HG02571 (cell line): ENCODE data around the gene OR6C6.
"Not testable (repeated sequence)": the region's sequence is repeated elsewhere in the genome, so short reads cannot be mapped to it uniquely, and the experiment has no call there.

Source experiments
- ATAC-seq: cut with Tn5 transposase; IDR thresholded peaks from one replicate; pipeline ENCODE4 v1.9.1; 2021; ENCODE audit warnings: mild to moderate bottlenecking, moderate library complexity; ENCODE audit not compliant: unreplicated experiment

Gene OR6C6

DNA sequence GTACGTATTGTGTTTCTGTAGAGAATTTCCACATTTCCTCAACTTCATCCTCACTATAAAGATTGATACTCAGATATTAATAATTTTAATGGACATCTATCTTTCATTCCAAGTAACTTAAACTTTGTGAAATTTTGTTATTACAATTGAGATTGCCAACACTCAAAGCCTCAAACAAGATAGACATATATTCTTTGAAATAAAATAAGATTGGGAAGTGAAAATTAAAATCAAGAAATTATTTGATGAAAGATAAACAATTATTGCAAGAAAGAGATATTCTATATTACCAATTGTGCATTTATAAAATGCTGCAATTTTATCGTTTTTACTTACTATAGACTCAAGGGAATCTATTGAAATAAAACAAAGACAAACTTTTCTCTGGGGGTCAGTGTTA lies at the start of gene OR6C6:
OR6C6 (minus strand) TSS at position 101 of the 400 bp plus-strand sequence. CDS start 1,337 bp downstream, outside the sequence.
- no peak for ATAC-seq

DNA sequence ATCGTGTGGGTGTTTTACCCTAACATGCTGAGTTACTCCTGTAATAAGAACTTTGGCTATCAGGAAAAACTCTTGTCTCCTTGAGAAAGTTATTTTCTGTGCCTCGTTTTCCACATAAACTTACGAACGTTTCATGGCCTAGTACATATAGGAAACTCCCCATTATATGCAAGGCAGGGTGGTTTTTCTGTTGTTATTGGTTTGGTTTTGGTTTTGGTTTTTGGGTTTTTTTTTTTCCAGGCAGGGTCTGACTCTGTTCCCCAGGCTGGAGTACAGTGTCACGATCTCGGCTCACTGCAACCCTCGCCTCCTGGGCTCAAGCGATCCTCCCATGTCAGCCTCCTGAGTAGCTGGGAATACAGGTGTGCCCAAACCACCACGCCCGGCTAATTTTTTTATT lies 39.6 kb upstream of the OR6C6 start:
- ATAC-seq = no peak

DNA sequence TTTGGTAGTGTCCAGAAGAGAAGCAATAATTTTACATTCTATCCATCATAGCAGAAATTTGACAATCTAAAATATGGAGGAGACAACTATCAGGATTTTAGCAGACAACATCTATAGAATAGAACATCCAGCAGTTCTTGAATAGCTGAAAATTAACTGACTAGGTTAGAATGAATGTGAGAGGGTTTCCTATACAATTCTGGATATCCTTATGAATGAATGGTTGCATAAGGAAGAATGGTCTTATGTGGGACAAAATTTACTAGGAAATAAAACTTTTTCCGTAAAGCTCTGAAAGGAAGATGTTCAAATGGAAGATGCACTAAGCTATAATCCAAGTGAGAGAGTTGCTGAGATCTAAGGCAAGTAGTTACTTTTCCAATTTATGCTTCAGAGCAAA lies 34.1 kb upstream of the OR6C6 start, which contains the start of gene OR6C3:
OR6C3 (plus strand) TSS at position 301 of the 400 bp plus-strand sequence. CDS start 955 bp downstream, outside the sequence.
- no peak for ATAC-seq

DNA sequence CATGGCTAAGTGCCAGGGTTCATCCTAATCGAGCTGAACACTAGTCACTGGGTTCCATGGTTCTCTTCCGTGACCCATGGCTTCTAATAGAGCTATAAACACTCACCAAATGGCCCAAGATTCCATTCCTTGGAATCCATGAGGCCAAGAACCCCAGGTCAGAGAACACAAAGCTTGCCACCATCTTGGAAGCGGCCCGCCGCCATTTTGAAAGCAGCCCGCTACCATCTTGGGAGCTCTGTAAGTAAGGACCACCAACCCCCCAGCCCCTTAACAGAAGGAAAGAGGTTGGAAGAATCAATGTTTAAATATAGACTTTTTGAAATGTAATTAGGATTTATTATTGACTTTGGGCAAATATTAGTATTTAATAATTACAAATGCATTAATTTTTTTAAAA lies 29.4 kb upstream of the OR6C6 start:
- not testable (repeated sequence) for ATAC-seq

DNA sequence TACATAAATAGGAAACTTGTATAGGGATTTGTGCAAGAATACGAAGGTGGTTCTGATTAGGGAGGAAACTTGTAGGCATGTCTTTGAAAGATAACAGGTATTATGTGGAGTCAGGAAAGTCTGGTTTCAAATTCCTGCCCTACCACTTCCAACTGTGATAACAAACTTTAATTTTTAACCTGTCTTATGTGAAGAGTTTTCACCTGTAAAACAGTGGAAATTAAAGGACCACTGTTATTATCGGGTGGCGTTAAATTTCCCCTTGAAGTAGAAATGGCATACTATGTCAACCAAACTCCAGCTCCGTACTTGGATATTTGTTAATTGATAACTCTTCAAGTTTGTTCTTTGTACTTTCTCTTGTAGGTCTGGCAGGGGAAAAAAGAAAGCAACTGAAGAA lies 23.8 kb upstream of the OR6C6 start:
- no peak for ATAC-seq

DNA sequence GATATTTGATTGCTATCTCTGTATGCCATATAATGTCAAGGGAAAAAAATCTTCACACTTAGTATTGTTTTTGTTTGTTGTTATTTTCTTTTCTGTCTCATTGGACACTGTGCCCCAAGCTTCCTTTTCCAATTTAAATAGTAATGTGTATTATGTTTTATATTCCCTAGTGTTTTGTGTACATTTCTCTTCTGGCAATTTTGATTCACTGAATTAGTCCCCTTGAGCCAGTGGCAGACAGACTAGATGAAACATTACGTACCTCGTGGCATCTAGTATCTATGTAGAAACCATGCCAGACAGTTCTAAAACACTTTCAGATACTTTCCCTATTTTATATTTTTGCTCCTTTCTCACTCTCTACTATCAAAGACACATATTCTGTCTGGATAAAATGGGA lies 17.7 kb upstream of the OR6C6 start, which contains the start of gene OR6C1:
OR6C1 (plus strand) TSS at position 301 of the 400 bp plus-strand sequence. CDS start 6,257 bp downstream, outside the sequence.
- no peak for ATAC-seq

DNA sequence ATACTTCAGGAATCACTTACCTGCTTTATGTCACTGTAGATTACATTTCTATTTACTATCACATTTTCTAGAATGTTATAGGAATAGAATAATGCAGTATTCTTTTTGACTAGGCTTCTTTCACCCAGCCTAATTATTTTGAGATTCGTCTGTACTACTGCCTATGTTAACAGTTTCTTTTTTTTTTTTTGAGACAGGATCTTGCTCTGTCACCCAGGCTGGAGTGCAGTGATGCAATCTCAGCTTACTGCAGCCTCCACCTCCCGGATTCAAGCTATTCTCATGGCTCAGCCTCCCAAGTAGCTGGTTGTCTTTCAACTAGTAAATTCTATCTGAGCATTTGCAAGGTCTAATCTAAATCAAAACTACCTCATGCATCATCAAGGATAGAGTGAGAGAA lies 6.4 kb downstream of the OR6C6 start:
- no peak for ATAC-seq

DNA sequence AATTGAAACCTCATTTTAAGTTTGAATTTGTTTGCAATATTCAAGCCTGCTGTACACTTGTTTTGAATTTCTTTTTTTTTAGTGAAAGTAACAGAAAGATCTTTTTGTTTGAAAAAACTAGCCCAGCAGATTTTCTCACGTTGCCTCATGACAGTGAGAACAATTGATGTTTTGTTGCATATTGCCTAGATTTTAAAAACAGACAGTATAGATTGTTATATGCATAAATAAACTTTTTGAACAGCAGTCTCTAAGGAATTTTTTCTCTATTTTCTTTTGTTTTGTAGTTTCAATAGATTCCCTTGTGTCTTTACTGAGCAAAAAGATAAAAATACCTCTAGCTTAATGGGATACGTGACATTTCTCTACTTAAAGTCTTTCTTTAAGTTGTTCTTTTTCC lies 15.4 kb downstream of the OR6C6 start:
- no peak for ATAC-seq

DNA sequence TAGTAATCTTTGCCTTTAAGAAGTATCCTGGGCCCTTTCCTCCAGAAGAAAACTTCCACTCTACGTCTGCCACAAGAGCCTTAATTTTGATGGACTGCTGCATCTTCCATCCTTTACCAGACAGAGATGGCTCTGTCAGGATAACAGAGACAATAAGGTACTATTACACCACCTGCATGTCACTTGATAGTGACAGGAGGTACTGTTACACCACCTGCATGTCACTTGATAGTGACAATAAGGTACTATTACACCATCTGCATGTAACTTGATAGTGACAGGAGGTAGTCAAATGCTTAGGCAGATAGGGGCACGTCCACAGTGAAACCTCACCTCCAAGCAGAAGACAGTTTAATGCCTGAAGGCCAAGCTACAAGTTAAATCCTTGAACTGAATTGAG lies 38.1 kb downstream of the OR6C6 start:
- ATAC-seq = no peak

DNA sequence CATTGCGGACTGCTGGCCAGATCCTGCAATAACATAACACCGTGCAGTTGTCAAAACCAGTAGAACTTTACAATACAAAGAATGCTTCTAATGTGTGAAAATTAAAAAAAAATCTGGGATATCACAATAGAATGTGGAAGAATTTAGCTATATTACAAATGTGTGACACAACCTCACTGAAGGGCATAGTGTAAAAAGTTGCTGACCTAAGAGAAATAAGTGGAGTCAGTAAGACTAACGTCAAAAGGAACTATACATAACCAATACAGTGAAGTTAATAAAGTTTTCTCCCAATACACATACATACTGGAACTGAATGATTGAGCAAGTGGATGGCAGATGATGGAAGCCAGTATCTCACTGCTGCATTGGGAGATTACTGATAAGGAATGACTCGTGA lies 39.5 kb downstream of the OR6C6 start:
- no peak for ATAC-seq

DNA sequence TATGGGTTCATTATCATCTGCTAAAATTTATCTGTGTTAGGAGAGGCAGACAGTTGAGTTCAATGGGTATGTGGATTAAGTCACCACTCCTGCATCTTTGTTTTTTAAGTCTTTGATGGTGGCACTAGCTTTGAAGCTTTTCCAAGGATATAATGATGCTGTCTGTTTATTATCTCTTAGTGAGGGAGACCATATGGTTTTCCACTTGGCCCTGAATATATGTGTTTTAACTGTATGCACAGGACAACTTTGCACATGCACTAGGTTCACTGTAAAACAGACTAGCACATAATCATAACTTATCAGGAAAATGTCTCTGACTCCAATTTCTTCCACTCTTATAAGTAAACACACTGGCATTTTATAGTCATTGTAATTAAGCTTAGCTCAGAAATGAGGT lies 43.1 kb downstream of the OR6C6 start:
- no peak for ATAC-seq

DNA sequence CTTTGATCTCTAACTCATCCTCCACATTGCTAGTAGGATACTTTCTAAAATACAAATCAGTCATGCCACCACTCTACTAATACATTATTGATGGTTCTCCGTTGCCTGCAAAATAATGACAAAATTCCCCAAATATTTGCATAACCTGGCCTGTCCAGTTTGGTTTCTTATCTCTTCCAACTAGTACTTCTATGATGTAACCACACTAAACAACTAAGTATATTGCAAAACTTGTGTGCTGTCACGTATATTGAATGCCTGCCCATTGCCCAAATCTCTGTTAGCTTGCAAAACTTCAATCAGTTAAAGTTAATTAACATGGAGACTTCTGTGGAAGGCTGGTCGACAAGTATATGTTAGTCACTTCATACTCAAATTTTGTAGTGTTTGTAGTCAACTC lies 45.4 kb downstream of the OR6C6 start:
- ATAC-seq = no peak

DNA sequence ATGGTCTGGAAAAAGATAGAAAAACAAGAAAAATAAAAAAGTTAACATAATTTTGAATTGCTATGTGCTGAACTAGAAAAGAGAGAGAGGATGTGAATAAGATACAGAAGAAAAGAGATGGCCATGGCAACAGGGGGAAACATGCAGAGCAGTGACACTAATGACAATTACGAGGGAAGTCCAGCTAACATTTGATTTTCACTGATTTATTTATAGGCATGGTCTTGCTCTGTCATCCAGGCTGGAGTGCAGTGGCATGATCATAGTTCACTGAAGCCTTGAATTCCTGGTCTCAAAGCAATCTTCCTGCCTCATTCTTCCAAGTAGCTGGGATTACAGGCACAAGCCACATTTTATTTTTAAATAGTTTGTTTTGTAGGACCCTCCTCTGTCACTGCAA lies 50.2 kb downstream of the OR6C6 start:
- ATAC-seq = no peak

DNA sequence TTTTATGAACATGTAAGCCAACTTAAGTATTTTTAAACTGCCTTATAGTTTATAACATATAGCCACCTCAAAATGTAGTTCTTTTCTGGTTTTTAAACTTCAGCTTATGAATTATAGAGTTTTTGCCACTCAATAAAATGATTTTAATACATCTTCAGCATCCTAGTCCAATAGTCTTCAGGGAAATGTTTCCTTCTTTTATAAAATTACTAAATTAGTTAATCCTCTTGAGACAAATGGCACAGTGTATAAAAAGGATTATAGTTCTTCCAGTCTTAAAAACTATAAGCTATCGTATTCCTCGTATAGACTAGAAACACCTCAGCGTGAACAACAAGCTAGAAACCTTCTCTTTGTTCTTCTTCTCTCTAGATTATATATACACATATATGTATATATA lies 52.1 kb downstream of the OR6C6 start, which contains the start of gene OR6C74:
OR6C74 (plus strand) TSS at position 301 of the 400 bp plus-strand sequence. CDS start 2,679 bp downstream, outside the sequence.
- no peak for ATAC-seq
